Kidney glomerular epithelial cell (primary cell): Measurements from ENCODE around the gene PHTF1.

ENCODE experiments used
- DNase-seq: peaks from one replicate; lab custom pipeline; 2025; lab: John Stamatoyannopoulos, UW

PHTF1 gene

GRCh38 chr1:113665071-113665470 is 94.2 kb downstream of the PHTF1 start:
- DNase-seq, result no peak

DNA sequence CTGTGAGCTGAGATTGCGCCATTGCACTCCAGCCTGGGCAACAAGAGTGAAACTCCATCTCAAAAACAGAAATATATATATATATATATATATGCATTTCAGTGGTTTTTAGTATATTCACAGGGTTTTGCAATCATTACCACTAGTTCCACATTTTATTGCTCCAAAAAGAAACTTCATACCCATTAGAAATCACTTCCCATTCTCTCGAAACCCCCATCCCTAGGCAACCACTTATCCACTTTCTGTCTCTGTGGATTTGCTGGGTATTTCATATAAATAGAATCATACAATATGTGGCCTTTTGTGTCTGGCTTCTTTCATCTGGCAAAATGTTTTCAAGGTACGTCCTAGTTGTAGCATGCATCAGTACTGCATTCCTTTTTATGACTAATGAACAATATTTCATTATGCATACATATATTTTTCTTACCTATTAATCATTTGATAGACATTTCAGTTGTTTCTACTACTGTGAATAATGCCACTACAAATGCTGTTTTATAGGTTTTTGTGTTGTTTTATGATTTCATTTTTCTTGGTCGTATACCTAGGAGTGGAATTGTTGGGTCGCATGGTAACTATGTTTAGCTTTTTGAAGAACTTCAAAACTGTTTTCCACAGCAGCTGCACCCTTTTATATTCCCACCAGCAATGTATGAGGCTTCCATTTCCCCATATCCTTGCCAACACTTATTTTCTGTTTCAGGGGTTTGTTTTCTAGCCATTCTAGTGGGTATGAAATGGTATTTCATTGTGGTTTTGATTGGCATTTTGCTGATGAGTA is 95.9 kb downstream of the PHTF1 start:
- no peak for DNase-seq

DNA sequence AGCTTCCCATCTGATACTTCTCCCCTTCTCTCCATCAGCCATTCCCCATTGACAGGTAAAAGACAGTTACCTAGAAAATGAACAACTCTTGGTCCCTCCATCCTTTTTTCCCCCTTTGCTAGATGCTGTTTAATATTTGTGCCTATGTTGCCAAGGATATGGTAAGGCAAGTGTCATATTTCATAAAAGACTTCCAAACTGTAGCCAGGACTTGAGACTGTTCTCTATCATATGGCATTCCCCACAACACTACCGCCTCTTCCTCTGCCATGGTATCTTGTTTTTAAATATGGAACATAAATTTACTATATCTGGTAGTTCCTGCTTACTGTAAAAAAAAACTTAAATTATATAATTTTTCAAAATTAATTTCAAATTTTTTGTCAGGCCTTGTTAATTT is 97.2 kb downstream of the PHTF1 start:
- DNase-seq, result no peak

GRCh38 chr1:113660088-113660487 is 99.2 kb downstream of the PHTF1 start:
- DNase-seq, result no peak

- DNase-seq, result no peak
These were observed 99.7 kb downstream of the PHTF1 start for GRCh38 chr1:113659556-113659955.

- DNase-seq, result no peak
These were observed 100.3 kb downstream of the PHTF1 start for GRCh38 chr1:113659035-113659434.

DNA sequence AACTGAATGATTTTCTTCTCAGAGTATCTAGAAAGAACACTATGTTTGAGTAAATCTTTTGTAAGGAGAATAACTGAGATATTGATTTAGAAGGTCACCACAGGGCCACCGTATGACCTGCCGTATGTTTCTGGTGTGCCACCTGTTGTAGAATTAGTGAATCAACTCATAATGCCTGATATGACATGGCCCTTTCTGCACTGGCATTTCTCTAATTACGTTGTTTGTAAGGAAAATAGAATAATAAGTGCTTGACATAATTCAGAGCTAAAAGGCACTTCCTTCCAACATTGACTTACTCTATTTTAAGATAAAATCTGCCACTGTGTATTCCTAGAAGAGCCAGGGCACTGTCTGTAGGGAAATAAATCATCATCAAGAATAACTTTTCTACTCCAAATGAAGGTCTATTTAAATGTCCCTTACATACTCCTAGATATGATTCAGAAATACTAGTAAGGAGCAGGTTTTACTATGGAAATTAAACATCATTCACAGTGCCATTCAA is 101.7 kb downstream of the PHTF1 start:
- no peak for DNase-seq

DNA sequence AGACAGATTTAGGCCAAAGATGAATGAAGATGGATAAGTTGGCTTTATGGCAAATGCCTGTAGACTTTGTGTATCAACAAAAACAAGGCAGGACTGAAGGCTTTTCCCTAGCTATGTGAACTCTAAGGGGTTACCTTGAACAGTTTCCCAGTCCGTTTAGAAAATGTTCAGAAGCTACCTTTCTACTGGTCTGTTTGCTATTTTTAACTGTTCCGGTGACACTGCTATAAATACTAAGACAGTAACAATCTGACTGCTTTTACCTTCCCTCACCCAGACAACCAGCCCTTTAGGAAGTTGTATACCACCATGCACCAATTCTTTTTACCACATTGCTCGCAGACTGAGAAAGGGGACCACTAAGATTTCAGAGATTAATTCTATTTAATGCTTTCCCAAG is 102.2 kb downstream of the PHTF1 start:
- DNase-seq, result no peak

DNA sequence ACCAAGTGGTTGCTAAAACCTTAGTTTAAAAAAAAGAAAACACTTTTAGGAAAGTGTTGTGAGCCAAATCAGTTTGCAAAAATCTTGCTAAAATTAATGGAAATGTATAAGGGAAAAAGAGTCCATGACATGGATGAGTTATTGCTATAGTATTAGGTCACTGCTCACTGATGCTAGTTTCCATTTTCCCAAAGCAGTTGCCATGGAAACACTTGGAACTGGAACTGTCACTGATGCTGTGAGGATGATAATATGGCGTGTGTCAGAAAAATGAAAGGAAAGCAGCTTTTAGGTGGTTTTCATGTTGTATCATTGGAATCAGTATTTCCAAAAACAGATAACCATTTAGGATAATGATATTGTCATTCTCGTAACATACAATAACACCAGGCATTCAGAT is 104.4 kb downstream of the PHTF1 start:
- no peak for DNase-seq

DNA sequence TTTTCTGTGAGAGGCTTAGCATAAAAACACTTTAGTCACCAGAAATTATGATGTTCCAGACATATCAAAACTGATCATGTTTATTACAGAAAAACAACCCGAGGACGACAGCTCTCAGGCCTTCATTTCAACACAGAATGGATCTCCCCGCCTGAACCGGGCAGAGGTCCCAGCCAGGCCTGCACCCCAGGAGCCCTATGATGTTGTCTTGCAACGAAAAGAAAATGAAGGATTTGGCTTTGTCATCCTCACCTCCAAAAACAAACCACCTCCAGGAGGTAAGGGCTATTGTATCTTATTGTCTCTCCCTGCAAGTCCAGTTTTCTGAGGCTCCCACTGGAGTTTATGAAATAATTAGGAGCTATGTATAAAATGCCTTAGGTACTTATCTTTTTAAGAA is 105.5 kb downstream of the PHTF1 start:
- no peak for DNase-seq

- DNase-seq, result no peak
These were observed 106.5 kb downstream of the PHTF1 start for GRCh38 chr1:113652771-113653170.

DNA sequence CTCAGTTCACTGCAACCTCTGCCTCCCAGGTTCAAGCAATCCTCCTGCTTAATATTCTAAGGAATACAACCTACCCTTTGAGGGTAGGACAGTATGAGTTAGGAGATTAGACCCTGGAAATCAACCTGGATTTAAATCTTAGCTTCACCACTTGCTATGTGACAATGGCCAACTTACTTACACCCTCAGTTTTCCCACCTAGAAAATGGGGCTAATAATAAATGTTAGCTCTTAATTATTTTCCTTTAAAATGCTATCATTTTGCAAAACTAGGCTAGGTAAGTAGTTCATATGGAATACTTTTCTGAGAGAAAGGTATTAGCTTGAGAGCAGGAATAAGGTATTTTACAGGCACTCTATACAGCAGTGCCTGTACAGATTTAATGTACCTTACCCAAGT is 110.8 kb downstream of the PHTF1 start:
- no peak for DNase-seq

DNA sequence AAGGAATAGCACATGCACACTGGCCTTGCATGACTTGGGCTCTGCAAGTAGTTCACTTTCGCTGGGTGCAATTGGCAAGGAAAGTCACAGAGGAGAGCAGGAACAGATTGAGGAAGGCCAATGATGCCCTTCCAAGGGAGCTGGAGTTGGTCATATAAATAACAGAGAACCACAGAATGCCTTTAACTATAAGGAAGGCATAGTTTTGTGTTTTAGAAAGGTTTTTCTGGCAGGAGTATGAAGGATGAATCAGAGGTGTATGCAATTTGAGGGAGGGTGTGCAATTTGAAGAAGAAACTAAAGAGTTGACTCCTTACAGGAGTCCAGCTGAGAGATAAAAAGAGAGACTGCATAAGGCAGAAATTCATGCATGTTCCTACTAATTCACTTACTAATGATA is 112.1 kb downstream of the PHTF1 start:
- no peak for DNase-seq
